Left lobe of liver (tissue), 2 donors: ENCODE results near the gene TMEM139. TPM values are rescaled to one million over a fixed set of nuclear protein-coding genes. Genes with fewer than 3 reads are reported as not detected.
"Not testable (repeated sequence)": the region's sequence is repeated elsewhere in the genome, so short reads cannot be mapped to it uniquely, and the experiment has no call there.

Source experiments
- ATAC-seq: fragments of 200-7000 bp; cut with Tn5 transposase; one replicate; pipeline ENCODE4 v1.9.1; 2020; ENCODE audit warnings: mild to moderate bottlenecking, moderate library complexity
- DNase-seq: peaks from one replicate; pipeline ENCODE4 v3.0.0-alpha.2; 2020; ENCODE audit warnings: low spot score
- total RNA-seq: library from RNA; stranded (reverse); gene quantifications from one replicate; pipeline ENCODE4 v1.2.1, GENCODE V29; 2021
- donor health status: DM: no; HTN: no; CAD: no; lungs with moderate emphysema.
- donor health status: DM: no; HTN: yes; CAD: no.

The TMEM139 gene
- total RNA-seq, 1 donor from 2014 or later, result 22.0 TPM

- peak; percentile 83 for ATAC-seq
These were observed 3.4 kb downstream of the TMEM139 start, which contains the start of gene CASP2 for GRCh38 chr7:143287935-143288826. TSS of gene CASP2 (plus strand) at chr7:143288351. CDS start at chr7:143288456, 105 bp downstream.

DNA sequence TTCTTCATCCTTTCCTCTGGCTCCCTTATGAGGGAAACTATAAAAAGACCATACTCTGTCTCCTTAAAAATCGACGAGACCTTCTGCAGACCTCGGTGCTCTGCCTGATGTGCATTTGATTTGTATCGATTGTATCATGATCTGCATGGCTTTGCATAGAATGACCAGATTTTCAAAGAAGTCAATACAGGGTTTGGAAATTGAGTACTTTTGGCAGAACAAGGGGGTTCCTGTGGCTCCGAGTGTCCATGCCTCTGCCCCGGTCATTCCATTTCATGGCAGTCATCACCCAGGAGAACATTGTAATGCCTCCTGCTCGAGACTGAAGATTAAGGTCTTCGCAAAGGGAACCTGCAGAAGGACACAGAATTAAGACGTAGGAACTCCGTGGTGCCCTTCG, 4.1 kb downstream of the TMEM139 start:
- no peak for DNase-seq
- ATAC-seq, result no peak

More at GRCh38 chr7:143287935-143288826, 3.4 kb downstream of the TMEM139 start, which contains the start of gene CASP2:
- DNase-seq, result peak; percentile 99

DNA sequence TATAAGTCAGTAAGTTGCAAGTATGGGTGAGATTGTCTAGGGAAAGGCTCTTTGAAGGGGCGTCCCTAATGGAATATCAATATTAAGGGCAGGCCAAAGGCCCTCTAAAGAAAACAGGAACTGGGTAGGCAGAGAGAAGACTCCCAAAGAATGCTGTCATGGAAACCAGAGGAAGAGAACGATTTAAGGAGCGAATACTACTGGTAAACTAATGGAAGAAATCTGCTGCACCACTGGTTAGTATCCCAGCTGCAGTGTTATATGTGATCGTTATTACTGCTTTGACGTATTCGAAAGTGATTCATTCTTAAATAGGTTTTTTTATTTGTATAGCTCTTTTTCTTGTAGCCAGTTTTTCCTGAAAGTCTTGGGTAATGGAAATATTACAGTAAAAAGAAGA, 4.7 kb downstream of the TMEM139 start:
- DNase-seq (no peak), ATAC-seq (no peak)

DNA sequence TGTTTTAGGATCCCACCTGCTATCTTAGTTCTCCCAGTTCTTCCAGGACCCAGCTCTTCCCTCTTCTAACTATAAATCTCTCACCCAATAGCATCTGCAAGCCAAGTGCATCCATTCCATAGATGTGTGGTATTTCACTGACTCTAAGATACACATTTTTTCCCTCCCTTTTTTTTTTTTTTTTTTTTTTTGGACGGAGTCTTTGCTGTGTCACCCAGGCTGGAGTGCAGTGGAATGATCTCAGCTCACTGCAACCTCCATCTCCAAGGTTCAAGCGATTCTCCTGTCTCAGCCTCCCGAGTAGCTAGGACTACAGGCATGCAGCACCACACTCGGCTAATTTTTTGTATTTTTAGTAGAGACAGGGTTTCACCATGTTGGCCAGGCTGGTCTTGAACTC, 5.1 kb downstream of the TMEM139 start:
- ATAC-seq, DNase-seq: not testable (repeated sequence)

GRCh38 chr7:143290293-143290692, 5.5 kb downstream of the TMEM139 start:
- DNase-seq (no peak), ATAC-seq (no peak)

- no peak for ATAC-seq
- DNase-seq, result no peak
These were observed 8.1 kb downstream of the TMEM139 start for GRCh38 chr7:143292876-143293275.

GRCh38 chr7:143295870-143296269, 11.1 kb downstream of the TMEM139 start:
- no peak for ATAC-seq
- no peak for DNase-seq

DNA sequence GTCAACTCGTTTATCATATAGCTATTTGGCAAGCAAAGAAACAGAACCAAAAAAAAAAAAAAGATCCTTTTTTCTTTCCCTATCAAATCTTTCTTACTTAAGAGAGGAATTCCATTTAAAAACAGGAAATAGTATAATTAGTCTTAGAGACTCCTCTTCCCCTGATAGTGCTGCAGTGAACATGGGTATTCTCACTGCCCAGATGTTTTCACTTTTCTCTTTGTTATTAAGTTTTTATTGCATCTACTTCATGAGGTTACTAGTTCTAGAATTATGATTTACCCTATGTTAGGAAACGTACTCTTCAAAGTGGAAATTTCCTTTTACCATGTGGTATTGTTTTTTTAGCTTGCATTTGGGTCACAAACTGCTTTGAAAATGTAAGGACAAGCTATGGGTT, 11.9 kb downstream of the TMEM139 start:
- DNase-seq (no peak), ATAC-seq (no peak)

DNA sequence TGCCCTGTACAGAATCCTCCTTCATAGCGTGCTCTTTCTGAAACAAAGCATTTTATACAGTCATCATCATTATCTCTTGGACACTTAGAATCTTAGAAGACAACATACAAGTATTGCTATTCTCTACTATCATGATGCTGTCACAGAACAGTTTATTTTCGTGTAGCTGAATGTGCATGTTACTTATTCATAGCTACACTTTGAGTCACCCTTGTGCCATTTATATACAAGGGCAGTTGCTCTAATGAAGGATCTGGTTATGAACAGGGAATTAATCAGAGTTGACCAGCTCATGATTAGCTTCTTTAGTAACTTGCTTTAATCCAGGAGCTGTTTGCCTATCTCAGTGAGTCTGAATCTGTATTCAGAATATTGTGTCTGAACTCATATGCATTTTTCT, 14.6 kb downstream of the TMEM139 start:
- ATAC-seq (no peak), DNase-seq (no peak)

DNA sequence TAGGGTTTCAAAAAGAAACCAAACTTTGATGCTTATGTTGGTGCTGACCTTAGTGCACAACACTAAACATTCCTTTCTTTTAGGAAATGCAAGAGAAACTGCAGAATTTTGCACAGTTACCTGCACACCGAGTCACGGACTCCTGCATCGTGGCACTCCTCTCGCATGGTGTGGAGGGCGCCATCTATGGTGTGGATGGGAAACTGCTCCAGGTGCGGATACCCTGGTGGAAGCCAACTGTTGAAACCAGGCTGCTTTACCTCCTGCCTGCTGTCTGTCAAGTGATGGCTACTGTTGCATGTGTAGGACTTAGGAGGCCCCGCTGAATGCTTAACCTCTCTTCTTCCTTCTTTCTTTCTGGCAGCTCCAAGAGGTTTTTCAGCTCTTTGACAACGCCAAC, 15.1 kb downstream of the TMEM139 start:
- DNase-seq, result peak; percentile 61
- peak; percentile 98 for ATAC-seq

- no peak for DNase-seq
- ATAC-seq, result no peak
These were observed 16.5 kb downstream of the TMEM139 start for GRCh38 chr7:143300959-143301935.

- no peak for ATAC-seq
These were observed 19.0 kb downstream of the TMEM139 start for GRCh38 chr7:143303733-143304132.

DNA sequence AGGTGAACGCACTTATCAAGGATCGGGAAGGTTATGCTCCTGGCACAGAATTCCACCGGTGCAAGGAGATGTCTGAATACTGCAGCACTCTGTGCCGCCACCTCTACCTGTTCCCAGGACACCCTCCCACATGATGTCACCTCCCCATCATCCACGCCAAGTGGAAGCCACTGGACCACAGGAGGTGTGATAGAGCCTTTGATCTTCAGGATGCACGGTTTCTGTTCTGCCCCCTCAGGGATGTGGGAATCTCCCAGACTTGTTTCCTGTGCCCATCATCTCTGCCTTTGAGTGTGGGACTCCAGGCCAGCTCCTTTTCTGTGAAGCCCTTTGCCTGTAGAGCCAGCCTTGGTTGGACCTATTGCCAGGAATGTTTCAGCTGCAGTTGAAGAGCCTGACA, 20.2 kb downstream of the TMEM139 start:
- ATAC-seq (no peak), DNase-seq (no peak)

More at GRCh38 chr7:143303733-143304132, 19.0 kb downstream of the TMEM139 start:
- DNase-seq, result no peak

- ATAC-seq (peak; percentile 99), DNase-seq (peak; percentile 86)
These were observed 20.8 kb downstream of the TMEM139 start for GRCh38 chr7:143305423-143306070.

GRCh38 chr7:143308632-143309031, 23.9 kb downstream of the TMEM139 start:
- ATAC-seq (no peak), DNase-seq (no peak)

GRCh38 chr7:143314127-143314526, 29.4 kb downstream of the TMEM139 start:
- ATAC-seq (no peak), DNase-seq (no peak)

GRCh38 chr7:143315776-143316175, 31.0 kb downstream of the TMEM139 start, which contains the start of gene CLCN1:
TSS of gene CLCN1 (plus strand) at chr7:143316111. CDS start at chr7:143316213, 102 bp downstream.
- no peak for ATAC-seq

DNA sequence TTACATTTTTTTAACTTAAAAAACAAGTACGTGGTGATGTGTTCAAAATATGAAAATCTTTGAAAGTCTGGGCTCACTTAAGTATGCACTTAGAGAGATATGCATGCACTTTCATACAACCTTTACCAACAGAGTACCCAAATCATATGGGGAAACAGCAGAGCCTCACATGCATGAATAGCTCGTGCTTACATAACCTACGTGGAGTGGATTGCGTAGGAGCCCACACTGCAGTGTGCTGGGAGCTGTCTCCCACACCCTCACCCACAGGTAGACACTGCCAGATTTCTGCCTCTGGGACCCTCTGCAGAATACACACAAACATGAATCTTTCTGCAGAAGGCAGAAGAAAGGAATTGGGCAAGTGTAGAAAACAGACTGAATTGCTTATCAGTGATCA, 31.7 kb downstream of the TMEM139 start:
- ATAC-seq, result no peak
- no peak for DNase-seq

More at GRCh38 chr7:143315776-143316175, 31.0 kb downstream of the TMEM139 start, which contains the start of gene CLCN1:
- no peak for DNase-seq

- DNase-seq, result peak; percentile 85
- ATAC-seq, result peak; percentile 85
These were observed 33.9 kb downstream of the TMEM139 start for GRCh38 chr7:143318661-143319060.

DNA sequence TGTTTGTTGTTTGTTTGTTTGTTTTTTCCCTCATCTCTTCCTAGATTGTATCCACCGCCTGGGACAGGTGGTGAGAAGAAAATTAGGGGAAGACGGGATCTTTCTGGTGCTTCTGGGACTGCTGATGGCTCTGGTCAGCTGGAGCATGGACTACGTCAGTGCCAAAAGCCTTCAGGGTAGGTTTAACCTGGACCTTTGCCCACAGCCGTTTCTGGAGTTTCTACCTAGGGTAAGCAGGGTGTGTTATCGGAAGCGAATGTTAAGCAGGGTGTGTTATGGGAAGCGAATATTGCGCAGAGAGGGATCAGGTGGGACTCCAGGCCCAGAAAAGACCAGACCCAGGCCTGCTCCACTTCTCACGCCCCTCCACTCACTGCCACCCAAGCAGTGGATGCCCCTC, 35.9 kb downstream of the TMEM139 start:
- ATAC-seq (peak; percentile 51), DNase-seq (peak; percentile 72)
